Lung (tissue), 12 donors: ENCODE results near the gene CDC123. TPM values are rescaled to one million over a fixed set of nuclear protein-coding genes. Genes with fewer than 3 reads are reported as not detected.

Experiments used
- ATAC-seq: fragments of 200-7000 bp; cut with Tn5 transposase; one replicate; pipeline ENCODE4 v1.9.1; 2020; ENCODE audit warnings: moderate number of reproducible peaks; ENCODE audit not compliant: insufficient read depth, low FRiP score
- DNase-seq, 3 donors: peaks; one replicate each; pipeline ENCODE4 v3.0.0-alpha.2; 2013 to 2017
- H3K27ac ChIP-seq, 2 donors: one replicate each; pipeline ENCODE4 v1.5.1; 2013; ENCODE audit warnings: mild to moderate bottlenecking in 2 of 2, moderate library complexity in 2 of 2, control low read depth in 1 of 2, inconsistent platforms in 1 of 2, low read depth in 1 of 2, low read length in 1 of 2
- H3K27me3 ChIP-seq, 3 donors: one replicate each; pipeline ENCODE4 v1.5.1; 2013; ENCODE audit warnings: low read length in 2 of 3; ENCODE audit not compliant: control insufficient read depth in 3 of 3, insufficient read depth in 3 of 3
- H3K36me3 ChIP-seq, 4 donors: one replicate each; pipeline ENCODE4 v1.5.1; 2013; ENCODE audit warnings: low read length in 4 of 4, mild to moderate bottlenecking in 1 of 4, moderate library complexity in 1 of 4; ENCODE audit not compliant: control insufficient read depth in 4 of 4, insufficient read depth in 4 of 4
- H3K4me1 ChIP-seq, 5 donors: one replicate each; pipeline ENCODE4 v1.5.1; 2013; ENCODE audit warnings: low read length in 5 of 5, mild to moderate bottlenecking in 2 of 5, moderate library complexity in 1 of 5; ENCODE audit not compliant: control insufficient read depth in 5 of 5, insufficient read depth in 5 of 5
- H3K4me3 ChIP-seq: one replicate; pipeline ENCODE4 v1.5.1; 2013; ENCODE audit warnings: mild to moderate bottlenecking, control low read depth, moderate library complexity
- H3K9ac ChIP-seq, 2 donors: one replicate each; pipeline ENCODE4 v1.5.1; 2013; ENCODE audit warnings: low read length in 2 of 2, control low read depth in 1 of 2; ENCODE audit not compliant: insufficient read depth in 1 of 2
- H3K9me3 ChIP-seq, 4 donors: one replicate each; pipeline ENCODE4 v1.5.1; 2013; ENCODE audit warnings: low read length in 3 of 4, mild to moderate bottlenecking in 1 of 4, moderate library complexity in 1 of 4; ENCODE audit not compliant: control insufficient read depth in 4 of 4, insufficient read depth in 3 of 4
- WGBS, 2 donors: extraction: QIAGEN DNeasy Blood & Tissue Kit; methylation state at CpG; one replicate each; pipeline ENCODE4 v1.1.7; 2013; 5-methylcytosine and 5-hydroxymethylcytosine counted together
- polyA plus RNA-seq, 2 donors: library from polyadenylated mRNA; stranded (reverse); fragments of 200-250 nt; gene quantifications; one replicate each; pipeline ENCODE4 v1.2.1, GENCODE V29; 2013
- total RNA-seq, 2 donors: library from RNA; depleted of rRNA in 1 of 2; stranded (reverse); fragments of >200 nt in 1 of 2; gene quantifications; one replicate each; pipeline ENCODE4 v1.2.1, GENCODE V29; 2014 to 2021
- TF ChIP-seq, protein P1 (sequence below): IDR thresholded peaks from 2 replicates; pipeline ENCODE4 v1.5.1; 2012; ENCODE audit warnings: mild to moderate bottlenecking; ENCODE audit errors: control extremely low read depth, extremely low read depth
- donor health status: control.
- donor health status: control.
- donor health status: Bipolar disorder and iron deficiency.
- donor health status: healthy.
- donor health status: DM: yes; HTN: yes; CAD: no.

CDC123 gene
- total and polyA plus RNA-seq, 4 donors, result 25.8 to 74.8 (median 54.4) TPM

DNA sequence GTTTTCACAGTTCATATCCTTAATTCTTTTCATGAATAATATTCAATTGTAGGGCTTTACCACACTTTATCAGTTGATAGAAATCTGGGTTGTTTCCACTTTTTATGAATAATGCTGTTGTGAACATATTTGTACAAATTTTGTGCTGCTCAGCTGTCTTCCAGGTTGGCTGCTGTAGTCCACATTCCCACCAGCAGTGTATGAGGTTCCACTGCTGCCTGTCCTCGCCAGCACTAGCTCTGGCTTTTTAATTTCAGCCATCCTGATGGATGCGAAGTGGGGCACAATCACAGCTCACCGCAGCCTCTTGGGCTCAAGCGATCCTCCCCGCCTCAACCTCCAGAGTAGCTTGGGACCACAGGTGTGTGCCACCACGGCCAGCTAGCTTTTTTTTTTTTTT lies 33.1 kb upstream of the CDC123 start:
- no peak overlapping the region for H3K9ac ChIP-seq
- no peak overlapping the region for H3K27ac ChIP-seq
- no peaks in the 10 kb centered on the region for H3K4me1 ChIP-seq
- DNase-seq, result no peak
- no peak overlapping the region for H3K4me3 ChIP-seq
- H3K36me3 ChIP-seq, result peaks cover 27 to 36% (median 32%) of the 10 kb centered on the region in 4 donors
- H3K9me3 ChIP-seq, result no peaks in the 10 kb centered on the region
- TF ChIP-seq, protein P1, sequence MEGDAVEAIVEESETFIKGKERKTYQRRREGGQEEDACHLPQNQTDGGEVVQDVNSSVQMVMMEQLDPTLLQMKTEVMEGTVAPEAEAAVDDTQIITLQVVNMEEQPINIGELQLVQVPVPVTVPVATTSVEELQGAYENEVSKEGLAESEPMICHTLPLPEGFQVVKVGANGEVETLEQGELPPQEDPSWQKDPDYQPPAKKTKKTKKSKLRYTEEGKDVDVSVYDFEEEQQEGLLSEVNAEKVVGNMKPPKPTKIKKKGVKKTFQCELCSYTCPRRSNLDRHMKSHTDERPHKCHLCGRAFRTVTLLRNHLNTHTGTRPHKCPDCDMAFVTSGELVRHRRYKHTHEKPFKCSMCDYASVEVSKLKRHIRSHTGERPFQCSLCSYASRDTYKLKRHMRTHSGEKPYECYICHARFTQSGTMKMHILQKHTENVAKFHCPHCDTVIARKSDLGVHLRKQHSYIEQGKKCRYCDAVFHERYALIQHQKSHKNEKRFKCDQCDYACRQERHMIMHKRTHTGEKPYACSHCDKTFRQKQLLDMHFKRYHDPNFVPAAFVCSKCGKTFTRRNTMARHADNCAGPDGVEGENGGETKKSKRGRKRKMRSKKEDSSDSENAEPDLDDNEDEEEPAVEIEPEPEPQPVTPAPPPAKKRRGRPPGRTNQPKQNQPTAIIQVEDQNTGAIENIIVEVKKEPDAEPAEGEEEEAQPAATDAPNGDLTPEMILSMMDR, result no peak
- H3K27me3 ChIP-seq, result no peaks in the 10 kb centered on the region
- ATAC-seq, result no peak
- WGBS, 2 donors, result 96% methylated on average over 6 of the region's 6 CpGs

DNA sequence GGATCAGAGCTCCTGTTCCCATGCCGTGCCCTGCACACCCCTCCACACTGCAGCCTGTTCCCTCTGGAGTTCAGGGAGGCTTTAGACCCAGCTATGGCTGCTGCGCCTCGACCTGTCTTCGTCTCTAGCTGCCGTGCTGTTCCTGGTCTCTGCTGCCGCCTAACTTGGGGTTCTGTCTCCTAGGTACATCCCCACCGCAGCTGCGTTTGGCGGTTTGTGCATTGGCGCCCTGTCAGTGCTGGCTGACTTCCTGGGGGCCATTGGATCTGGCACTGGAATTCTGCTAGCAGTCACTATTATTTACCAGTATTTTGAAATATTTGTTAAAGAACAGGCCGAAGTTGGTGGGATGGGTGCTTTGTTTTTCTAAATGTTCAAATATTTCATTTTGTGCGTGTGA lies 31.9 kb upstream of the CDC123 start:
- Histone ChIP-seq H3K9me3 (no peaks in the 10 kb centered on the region), H3K36me3 (peaks cover 27 to 36% (median 32%) of the 10 kb centered on the region in 4 donors), H3K9ac (no peak overlapping the region), H3K27ac (no peak overlapping the region), H3K4me3 (no peak overlapping the region), H3K4me1 (no peaks in the 10 kb centered on the region), H3K27me3 (no peaks in the 10 kb centered on the region)
- DNase-seq, result no peak
- TF ChIP-seq, protein P1, result no peak
- no peak for ATAC-seq
- WGBS, 2 donors, result 92 to 95% methylated on average over 12 of the region's 12 CpGs

DNA sequence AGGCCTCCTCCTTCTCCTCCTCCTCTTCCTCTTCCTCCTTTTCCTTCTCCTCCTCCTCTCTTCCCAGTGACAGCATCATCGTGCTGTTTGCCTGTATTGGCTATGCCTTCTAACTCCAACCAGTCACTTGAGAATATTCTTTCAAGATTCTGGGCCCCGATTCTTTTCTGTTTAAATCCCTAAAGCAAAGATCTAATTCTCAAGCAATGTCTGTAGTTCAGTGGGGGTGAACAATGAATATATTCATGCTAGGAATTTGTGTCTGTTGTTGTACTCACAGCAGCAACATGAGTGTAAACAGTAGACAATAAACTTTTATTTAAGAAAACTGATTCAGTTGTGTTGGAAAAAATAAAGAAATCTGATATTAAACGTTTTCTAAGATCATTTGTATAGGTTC lies 31.0 kb upstream of the CDC123 start:
- H3K4me3 ChIP-seq, result no peak overlapping the region
- 90 to 92% methylated on average over 3 of the region's 3 CpGs for WGBS, 2 donors
- no peak for DNase-seq
- H3K27ac ChIP-seq, result no peak overlapping the region
- no peak overlapping the region for H3K9ac ChIP-seq
- H3K36me3 ChIP-seq, result peaks cover 32 to 41% (median 35%) of the 10 kb centered on the region in 4 donors
- no peaks in the 10 kb centered on the region for H3K27me3 ChIP-seq
- H3K4me1 ChIP-seq, result no peaks in the 10 kb centered on the region
- no peak for ATAC-seq
- TF ChIP-seq, protein P1, result no peak
- H3K9me3 ChIP-seq, result no peaks in the 10 kb centered on the region
